Activated gamma-delta T cell treated with anti-CD3 and anti-CD28 coated beads, Interleukin-2, amount 50 U/mL, for 16 hours (primary cell): ENCODE data around the gene MBD3.

Experiments
- DNase-seq: peaks from one replicate; pipeline ENCODE4 v3.0.0-alpha.2; 2020; ENCODE audit warnings: low read depth

Gene MBD3

DNA sequence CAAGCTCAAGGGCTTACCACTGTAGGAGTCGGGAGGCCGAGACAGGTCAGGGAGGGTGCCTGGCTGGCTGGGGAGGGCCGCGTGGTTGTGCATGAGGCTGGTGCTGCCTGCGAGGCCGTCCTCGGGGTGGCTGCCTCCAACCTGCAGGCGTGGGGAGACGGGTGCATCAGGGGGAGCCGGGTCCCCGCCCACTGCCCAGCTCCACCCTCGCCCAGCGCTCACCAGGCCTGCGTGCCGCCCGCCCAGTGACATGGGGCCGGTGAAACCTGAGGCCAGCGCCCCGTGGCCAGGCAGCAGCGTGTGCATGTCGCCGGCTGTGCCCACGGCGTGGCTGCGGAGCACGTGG is 26.4 kb upstream of the MBD3 start:
- DNase-seq: no peak

DNA sequence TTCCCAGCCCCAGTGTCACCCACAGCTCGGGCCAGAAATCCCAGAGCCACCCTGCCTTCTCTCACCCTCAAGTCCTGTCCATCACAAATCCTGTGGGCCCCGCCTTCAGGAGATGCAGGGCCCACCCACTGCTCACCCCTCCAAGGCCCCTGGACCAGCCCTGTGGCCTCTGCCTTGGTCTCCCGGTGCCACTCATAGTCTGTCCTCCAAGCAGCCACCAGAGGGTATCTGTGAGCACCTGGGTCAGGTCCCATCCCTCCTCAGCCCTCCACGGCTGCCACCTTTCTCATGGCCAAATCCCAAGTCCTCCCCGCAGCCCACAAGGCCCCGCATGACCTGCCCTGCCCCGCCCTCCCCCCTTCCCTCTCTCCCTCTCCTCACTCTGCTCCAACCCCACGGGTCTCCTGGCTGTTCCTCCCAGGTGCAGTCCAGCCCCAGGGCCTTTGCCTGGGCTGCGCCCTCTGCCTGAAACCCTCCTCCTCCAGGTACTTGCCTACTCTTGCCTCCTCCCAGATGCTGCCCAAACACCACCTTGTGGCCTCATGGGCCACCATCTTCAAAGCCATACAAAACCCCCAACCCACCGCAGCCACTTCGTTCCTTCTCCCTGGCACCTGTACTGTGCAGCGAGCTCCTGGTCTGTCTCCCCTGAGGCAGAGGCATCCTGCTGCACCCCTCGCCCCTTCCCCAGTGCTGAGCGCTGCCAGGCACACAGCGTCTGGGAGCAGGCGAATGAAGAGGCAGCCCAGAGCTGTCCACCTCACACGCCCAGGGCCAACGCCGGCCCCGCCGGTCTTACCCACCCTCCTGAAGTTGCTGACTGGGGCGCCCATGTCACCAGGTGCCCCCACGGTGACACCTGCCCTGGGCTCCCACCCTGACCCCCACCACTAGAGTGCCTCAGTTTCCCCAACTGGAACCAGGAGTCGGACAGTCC is 25.8 kb upstream of the MBD3 start:
- DNase-seq: no peak

DNA sequence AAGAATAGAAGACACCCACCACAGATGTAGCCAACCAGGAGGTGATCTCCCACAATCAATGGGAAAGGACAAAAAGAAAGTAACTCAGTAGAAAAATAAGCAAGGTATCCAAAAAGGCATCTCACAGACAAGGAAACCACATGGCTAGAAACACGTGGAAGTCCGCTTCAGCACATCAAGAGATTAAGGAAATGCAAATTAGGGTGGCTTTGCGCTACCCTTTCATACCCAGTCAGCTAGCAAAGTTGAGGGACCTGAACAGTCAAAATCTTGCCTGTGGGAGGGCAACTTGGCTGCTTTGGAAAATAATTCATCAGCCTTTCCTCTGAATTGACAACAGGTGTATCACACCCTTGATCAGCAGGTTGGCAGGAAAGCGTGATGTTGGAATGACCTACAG is 24.2 kb upstream of the MBD3 start:
- DNase-seq: no peak

DNA sequence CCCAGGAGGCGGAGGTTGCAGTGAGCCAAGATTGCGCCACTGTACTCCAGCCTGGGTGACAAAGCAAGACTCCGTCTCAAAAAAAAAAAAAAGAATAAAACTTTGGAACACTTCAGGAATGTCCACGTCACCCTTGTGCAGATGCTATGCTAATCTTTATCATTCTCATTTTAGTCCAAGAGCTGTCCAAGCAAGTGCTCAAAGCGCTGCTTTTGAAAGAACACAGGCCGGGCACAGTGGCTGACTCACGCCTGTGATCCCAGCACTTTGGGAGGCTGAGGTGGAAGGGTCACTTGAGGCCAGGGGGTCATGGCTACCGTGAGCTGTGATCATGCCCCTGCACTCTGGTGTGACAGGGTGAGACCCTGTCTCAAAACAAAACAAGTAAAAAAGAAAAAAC is 23.7 kb upstream of the MBD3 start:
- no peak for DNase-seq

DNA sequence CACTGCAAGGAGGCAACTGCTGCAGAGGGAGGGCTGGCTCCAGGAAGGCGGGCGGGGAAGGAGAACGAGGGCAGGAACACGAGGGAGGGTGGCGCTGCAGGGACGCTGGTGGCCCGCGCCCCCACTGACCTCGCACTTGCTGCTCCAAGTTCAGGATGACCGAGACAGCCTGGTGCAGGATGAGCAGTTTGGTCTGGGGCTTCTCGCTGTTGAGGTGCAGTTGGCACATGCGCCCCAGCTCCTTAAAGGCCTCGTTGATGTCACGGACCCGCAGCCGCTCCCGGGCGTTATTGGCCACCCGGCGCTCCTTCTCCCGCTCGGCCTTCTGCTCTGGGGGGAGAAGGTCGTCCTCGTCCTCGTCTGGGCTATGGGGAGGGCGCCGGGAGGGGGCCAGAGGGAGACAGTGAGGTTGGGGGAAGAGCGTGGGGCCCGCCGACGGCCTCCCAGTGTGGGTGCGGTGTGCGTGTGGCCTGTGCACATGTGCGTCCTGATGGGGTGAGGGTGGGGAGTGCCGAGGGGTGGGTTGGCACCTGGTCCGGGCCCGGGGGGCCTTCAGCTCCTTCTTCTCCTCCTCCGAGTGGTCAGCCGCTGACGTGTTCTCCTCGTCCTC is 22.6 kb upstream of the MBD3 start:
- DNase-seq: no peak

DNA sequence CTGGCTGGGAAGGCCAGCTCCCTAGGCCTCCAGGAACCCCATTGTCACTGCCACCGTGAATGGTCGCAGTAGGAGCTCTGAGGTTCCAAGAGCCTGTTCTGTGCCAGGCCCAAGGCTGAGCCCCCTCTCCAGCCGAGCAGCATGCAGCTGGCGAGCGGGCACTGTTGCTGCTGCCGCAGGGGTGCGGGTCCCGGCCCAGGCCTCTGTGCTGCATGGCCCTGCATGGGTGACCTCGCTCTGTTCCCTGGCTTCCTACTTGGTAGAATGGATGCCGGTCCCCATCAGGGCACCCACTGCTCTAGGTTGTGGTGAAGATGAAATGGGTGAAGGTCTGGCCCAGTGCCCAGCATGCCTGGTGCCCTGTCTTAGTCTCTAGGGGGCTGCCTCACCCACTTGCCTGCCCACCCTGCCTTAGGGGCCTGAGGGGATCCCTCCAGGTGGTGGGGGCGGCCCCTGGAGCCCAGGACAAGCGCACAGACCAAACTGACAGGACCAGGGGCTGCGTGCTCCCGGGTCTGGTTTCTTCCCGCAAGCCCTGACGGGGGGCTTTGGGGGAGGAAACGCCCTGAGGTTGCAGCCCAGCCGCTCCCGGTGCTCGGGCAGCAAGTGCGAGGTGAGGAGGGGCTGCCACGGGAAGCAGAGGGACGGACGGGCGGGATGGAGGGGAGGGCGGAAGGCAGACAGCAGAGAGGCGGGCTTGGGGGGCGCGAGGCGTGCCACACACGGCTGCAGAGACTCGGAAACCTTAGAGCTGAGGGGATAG is 21.3 kb upstream of the MBD3 start:
- no peak for DNase-seq

DNA sequence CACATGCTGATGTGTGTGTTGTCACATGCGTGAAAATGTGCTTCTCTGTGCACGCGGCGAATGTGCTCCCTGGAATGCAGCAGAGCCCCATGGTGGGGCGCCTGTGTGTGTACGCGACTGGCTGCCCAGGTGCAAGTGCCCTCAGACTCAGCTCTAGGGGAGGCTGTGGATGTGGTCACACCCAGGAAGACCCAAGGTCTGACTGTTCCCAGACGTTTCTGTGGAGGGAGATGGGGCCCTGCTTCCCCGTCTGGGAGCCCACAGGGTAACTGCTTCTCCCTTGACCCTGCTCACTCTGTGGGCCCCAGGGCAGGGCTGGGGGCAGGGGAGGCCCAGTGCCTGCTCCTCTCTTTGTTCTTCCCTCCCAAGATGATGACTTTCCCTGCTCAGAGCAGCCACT is 20.5 kb upstream of the MBD3 start:
- no peak for DNase-seq

DNA sequence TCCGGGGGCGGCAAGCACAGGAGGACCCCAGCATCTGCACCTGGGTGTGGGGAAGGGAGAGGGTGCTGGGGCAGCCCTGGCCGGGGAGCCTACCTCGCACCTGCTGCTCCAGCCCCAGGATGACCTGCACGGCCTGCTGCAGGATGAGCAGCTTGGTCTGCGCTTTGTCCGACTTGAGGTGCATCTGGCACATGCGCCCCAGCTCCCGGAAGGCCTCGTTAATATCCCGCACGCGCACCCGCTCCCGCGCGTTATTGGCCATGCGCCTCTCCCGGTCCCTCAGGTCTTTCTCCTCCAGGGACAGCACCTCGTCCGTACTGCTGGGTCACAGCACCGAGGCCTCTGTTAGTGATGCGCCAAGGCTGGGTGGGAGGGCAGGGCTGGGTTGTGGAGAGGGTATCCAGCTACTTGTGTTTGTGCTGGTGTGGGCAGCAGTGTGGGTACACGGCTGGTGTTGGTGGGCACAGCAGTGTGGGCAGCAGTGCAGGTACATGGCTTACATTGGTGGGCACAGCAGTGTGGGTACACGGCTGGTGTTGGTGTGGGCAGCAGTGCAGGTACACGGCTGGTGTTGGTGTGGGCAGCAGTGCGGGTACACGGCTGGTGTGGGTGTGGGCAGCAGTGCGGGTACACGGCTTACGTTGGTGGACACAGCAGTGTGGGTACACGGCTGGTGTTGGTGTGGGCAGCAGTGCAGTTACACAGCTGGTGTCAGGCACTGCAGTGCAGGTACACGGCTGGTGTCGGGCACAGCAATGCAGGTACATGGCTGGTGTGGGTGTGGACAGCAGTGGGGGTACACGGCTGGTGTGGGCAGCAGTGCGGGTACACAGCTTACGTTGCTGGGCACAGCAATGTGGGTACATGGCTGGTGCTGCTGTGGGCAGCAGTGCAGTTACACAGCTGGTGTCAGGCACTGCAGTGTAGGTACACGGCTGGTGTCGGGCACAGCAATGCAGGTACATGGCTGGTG is 19.7 kb upstream of the MBD3 start:
- no peak for DNase-seq

DNA sequence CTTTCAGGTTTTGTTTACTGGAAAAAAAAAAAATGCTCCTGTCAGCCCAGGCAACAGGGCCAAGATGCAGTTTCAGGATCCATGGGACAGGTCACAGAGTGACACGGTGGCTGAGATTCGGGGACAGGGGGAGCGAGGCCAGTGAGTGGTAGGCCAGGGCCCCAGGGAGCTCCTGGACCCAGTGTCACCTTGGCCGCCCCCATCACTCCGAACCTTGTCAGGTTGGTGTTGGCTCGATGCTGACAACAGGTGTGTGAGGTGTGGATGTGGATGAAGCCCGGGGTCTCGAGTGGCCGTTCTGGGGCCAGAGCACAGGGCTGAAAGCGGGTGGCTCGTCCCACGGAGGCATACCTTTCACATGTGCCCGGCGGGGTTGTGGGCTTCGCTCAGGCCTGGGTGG is 18.7 kb upstream of the MBD3 start:
- no peak for DNase-seq

DNA sequence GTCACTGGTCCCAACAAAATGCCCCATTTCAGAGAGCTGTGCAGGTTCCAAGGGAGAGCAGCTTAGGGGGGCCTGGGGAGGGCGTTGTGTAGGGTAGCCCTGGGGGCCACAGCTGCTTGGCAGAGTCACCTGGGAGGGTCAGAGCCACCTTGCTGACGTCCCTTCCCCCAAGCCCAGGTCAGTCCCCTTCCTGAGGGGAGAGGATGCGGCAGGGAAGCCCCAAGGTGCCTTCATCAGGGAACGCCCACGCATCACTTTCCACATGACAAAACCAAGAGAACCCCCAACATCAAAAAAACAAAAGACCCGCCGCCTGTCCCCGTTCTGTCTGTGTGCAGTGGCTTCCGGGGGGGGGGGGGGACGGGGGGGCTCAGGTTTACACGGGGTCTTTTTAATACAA is 17.9 kb upstream of the MBD3 start:
- no peak for DNase-seq

DNA sequence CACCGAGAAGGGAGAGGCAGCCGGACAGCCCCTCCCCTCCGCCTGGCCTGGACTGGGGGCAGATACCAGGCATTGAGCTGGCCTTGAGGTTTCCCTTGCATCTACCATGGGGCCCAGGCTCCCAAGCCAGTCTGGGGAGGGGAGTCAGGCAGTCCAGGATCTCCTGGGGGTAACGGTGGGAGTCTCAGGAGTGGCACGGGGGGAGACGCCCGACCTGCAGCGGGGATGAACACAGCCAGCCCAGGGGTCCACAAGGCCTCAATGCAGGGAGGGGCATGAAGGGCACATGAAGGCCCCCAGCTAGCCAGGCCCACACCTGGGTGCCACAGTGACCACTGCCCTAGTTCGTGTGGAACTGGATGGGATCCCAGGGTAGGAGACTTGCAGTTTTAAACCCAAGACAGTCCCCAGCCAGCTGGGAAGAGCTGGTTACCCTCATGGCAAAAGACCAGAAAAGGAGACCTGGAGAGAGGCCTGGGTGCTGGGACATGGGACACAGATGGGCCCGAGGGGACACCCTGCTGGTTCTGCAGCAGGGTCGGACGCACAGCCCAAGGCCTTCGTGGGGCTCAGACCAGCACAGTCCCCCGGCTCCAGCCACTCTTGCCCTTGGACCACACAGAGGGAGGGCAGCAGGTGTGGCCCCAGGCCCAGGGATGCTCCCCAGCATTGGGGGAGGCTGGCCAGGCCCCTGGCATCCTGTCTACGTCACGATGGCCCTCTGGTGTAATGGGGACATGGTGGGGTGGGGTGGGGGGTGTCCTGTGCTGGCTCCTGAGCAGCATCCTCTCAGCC is 17.2 kb upstream of the MBD3 start:
- DNase-seq: no peak

DNA sequence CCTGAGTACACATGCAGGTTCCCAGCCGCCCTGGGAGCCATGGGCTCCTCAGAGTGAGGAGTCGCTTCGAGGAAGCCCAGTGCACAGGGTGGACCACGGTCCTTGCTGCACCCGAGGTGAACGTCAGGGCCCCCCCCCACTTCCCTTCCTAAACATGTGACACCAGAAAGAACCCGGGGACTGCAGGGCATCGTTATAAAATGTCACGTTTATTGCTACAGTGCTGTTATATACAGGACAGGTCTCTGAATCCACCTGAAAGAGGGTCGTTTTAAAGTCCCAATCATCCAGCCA is 16.4 kb upstream of the MBD3 start:
- DNase-seq: no peak

DNA sequence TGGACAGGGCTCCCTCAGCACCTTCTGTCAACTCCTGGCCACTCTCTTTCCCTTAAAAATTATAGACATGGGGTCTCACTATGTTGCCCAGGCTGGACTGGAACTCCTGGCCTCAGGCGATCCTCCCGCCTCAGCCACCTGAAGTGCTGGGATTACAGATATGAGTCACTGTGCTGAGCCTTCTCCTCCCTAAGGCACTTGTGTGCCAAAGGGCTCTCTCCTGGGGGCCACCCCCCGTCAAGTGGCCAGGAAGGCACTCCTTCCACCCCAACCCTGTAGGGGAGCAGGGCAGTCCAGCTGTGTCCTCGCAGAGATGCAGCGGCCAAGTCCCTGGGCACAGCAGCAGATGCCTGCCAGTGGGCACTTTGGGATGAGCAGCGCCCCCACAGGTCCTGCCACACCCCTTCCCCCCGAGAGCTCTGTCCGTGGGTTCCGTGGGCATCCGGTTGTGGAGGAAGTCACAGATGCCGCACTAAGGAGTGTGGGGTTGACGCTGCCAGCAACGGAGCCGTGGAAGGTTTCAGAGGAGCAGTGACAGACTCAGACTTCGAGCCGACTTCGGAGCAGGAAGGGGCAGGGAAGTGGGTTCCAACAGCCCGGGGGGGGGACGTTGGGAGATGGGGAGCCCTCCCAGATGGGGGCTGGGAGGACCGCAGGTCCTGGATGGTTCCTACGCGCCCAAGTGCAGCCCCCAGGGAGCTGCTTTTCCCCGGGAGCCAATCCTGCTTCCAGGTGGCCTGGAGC is 15.9 kb upstream of the MBD3 start:
- no peak for DNase-seq

DNA sequence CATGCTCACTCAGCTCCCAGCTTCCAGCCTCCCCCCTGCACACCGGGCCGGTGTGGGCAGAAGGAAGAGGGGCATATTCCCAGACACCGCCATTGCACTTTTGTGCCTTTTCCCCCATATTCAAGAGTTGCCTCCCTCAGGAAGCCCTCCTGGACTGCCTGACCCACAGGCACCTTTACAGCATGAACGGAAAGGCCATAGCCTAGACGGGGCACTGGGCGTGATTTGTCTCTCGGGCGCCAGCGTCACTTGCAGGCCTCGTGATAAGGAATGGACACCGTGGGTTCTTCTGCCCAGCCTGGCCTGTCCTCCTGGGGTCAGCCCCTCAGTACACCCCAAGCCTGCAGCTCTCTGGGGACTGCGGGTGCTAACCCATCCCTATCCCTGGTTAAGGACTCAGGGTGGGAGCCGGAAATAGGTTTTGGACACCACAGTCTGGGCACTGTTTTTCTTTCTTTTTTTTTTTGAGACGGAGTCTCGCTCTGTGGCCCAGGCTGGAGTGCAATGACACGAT is 13.5 kb upstream of the MBD3 start:
- DNase-seq: no peak

DNA sequence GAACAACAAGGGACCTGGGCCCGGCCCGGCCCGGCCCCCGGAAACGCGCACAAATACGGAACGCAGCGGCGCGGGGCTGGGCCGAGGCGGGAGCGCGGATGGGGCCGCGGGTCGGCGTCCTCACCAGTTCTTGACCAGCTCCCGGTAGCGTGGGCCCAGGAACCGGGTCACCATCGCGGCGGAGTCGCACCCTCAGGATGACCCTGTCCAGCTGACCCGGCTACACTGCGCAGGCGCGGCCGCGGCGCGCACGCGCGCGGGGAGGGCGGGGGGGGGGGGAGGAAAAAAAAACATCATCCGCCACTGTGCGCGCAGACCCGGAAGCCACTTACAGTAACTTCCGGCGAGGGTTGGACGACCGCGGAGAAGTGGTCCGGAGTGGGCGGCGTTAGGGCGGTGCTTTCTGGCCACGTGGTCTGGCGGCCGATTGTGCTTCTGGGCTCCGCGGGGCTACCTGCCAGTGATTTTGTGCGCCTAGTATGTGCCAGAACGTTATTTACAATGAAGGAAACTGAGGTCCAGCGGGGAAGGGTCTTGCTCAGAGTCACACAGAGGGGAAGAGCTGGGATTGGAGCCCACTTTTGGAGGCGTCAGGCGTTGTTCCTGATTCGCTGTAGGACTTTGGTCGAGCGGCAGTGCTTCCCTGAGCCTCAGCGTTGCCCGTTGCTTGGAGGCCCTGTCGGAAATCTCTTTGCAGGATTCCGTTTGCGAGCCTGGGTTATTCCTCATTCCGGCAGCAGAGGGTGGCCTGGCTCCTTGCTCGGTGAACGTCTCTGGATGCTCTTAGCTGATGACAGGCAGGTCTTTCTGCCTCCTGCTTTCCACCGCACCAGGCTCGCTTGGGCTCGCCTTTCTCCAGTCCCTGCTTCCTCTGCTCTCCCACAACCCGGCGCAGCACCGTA is 12.8 kb upstream of the MBD3 start, which contains the start of gene UQCR11:
Gene UQCR11, minus strand, starts transcription at position 227 of the 902 bp plus-strand sequence. Its CDS starts 53 bp downstream, at position 174.
- peak; percentile 91 for DNase-seq

DNA sequence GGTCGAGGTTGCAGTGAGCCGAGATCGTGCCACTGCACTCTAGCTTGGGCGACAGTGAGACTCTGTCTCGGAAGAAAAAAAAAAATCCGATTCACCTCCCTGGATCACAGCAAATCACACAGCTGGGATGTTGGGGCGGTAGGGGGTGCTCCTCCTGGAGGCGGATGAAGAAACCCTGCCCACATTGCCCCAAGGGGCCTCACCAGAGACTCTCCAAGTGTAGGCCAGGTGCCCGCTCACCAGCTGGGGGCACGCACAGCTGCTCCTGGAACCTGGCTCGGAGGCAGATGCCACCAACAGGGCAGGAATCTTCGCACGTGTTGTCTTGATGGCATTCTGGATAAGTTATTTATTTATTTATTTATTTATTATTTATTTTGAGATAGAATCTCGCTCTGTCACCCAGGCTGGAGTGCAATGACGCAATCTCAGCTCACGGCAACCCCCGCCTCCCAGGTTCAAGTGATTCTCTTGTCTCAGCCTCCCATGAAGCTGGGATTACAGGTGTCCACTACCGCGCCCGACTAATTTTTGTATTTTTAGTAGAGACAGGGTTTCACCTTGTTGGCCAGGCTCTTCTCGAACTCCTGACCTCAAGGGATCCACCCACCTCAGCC is 9.5 kb upstream of the MBD3 start:
- no peak for DNase-seq

DNA sequence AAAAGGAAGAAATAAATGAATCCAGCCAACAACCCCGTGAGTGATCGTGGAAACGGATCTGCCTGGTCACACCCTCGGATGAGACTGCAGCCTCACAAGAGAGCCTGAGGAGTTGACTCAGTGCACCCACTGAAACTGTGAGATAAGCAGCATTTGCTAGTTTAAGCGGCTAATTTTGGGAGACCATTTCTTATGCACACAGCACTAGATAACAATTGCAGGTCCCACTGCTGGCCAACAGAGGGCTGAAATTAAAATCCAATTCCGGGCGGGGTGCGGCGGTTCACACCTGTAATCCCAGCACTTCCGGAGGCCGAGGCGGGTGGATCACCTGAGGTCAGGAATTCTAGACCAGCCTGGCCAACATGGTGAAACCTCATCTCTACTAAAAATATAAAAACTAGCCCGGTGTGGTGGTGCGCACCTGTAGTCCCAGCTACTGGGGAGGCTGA is 9.0 kb upstream of the MBD3 start:
- no peak for DNase-seq

DNA sequence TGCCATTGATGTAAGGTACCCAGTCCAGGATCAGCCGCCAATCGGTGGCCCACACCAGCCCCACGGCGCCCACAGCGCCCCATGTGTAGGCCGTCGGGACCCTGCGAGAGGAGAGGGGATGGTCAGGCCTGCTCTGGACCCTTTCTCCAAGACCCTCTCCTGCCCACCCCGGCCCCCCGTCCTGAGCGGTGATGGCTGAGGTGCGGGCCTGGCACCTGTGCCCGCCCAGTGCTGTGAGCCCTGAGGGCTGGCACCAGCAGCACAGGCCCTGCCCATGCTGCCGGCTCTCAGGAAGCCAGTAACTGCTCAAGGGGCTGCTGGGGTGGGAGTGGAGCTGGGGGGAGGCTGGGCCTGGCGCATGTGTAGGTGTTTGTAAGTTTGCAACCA is 6.8 kb upstream of the MBD3 start:
- DNase-seq: no peak
